Fibroblast of mammary gland (primary cell): ENCODE results near the gene CCDC92B.

ENCODE experiments used
- DNase-seq: peaks from one replicate; pipeline ENCODE4 v3.0.0-alpha.2; 2010; ENCODE audit warnings: low read depth
- H3K4me3 ChIP-seq: 2 replicates; pipeline ENCODE4 v1.5.1; 2011; ENCODE audit warnings: low read depth, mild to moderate bottlenecking, low read length, moderate library complexity; ENCODE audit not compliant: control insufficient read depth
- CTCF ChIP-seq: conservative IDR thresholded peaks from 2 replicates; pipeline ENCODE4 v1.5.1; 2011; ENCODE audit warnings: low read depth, low read length, inconsistent platforms; ENCODE audit not compliant: control insufficient read depth, insufficient read depth

Gene CCDC92B

GRCh38 chr17:2693561-2694380 lies 55.7 kb downstream of the CCDC92B start:
- H3K4me3 ChIP-seq: no peak overlapping the region
- no peak for TF ChIP-seq CTCF
- DNase-seq: no peak

- H3K4me3 ChIP-seq: no peak overlapping the region
- no peak for TF ChIP-seq CTCF
- DNase-seq: no peak
Observed at GRCh38 chr17:2692781-2693135, 56.7 kb downstream of the CCDC92B start.

- no peak for DNase-seq
- no peak for TF ChIP-seq CTCF
- H3K4me3 ChIP-seq: no peak overlapping the region
Observed at GRCh38 chr17:2691965-2692780, 57.3 kb downstream of the CCDC92B start.

GRCh38 chr17:2691069-2691871 lies 58.2 kb downstream of the CCDC92B start:
- no peak for TF ChIP-seq CTCF
- DNase-seq: no peak

GRCh38 chr17:2690165-2691068 lies 59.0 kb downstream of the CCDC92B start:
- no peak for TF ChIP-seq CTCF
- H3K4me3 ChIP-seq: no peak overlapping the region
- DNase-seq: no peak

More at GRCh38 chr17:2691069-2691871, 58.2 kb downstream of the CCDC92B start:
- H3K4me3 ChIP-seq: no peak overlapping the region
